Measurements from ENCODE around the gene RPH3AL. TPM values are rescaled to one million over a fixed set of nuclear protein-coding genes. Genes with fewer than 3 reads are reported as not detected.

Gene RPH3AL
- 10 to 100 TPM; 19.4 to 43.8 (median 25.5) TPM for total RNA-seq
- polyA plus RNA-seq, result 10 to 100 TPM in 1 of 2 donors, 1 to 10 TPM in 1; 5.8 to 15.6 TPM
- long read RNA-seq, donor 1, partial matches to known transcripts, result 10 of 59 reads
- long read RNA-seq, donor 1, other reads (novel, unspliced or antisense), result 42 of 59 reads
- long read RNA-seq, donor 2, partial matches to known transcripts, result 0 of 2 reads
- long read RNA-seq, donor 2, other reads (novel, unspliced or antisense), result 0 of 2 reads
- long read RNA-seq, donor 3, partial matches to known transcripts, result 5 of 32 reads
- long read RNA-seq, donor 3, other reads (novel, unspliced or antisense), result 23 of 32 reads

- Histone ChIP-seq H3K9me3 (no peaks in the 10 kb centered on the region), H3K36me3 (no peaks in the 10 kb centered on the region), H3K27ac (peak within 1 kb of the TSS in 1 of 2 donors; percentile 66), H3K27me3 (no peaks in the 10 kb centered on the region), H3K4me3 (no peak within 1 kb of the TSS), H3K4me1 (ENCODE audit: insufficient read depth) (peaks cover 32% of the 10 kb centered on the region)
- DNase-seq, result peak in 3 of 5 donors; percentile 46 to 60 (median 46)
- intact Hi-C loops (cut with DNase I), result no loop called here
- TF ChIP-seq CTCF (IDR thresholded peaks at IDR 0.05) (no peak), EP300 (IDR thresholded peaks at IDR 0.05) (no peak), POLR2A (IDR thresholded peaks at IDR 0.05) (no peak)
- WGBS, 3 donors, result 49 to 58% (median 53%) methylated on average over 22 of the region's 22 CpGs
These were observed at the start of gene RPH3AL for GRCh38 chr17:352421-353212. TSS of gene RPH3AL (minus strand) at chr17:352807. CDS start at chr17:327543, 25,264 bp downstream.

DNA sequence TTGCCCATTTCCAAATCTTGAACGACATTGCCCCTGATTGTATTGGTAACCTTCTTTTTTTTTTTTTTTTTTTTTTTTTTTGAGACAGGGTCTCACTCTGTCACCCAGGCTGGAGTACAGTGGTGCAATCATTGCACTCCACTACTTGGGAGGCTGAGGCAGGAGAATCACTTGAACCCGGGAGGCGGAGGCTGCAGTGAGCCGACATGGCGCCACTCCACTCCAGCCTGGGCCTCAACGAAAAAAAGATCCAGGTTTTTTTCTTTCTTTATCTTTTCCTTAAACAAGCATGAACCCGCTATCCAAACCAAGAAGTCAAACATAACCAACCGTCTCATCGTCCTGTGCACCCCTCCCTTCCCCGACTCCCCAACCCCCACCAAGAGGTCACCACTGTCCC lies 47.6 kb upstream of the RPH3AL start:
- TF ChIP-seq CTCF (IDR thresholded peaks at IDR 0.05), result no peak
- TF ChIP-seq EP300 (IDR thresholded peaks at IDR 0.05), result no peak
- TF ChIP-seq POLR2A (IDR thresholded peaks at IDR 0.05), result no peak

DNA sequence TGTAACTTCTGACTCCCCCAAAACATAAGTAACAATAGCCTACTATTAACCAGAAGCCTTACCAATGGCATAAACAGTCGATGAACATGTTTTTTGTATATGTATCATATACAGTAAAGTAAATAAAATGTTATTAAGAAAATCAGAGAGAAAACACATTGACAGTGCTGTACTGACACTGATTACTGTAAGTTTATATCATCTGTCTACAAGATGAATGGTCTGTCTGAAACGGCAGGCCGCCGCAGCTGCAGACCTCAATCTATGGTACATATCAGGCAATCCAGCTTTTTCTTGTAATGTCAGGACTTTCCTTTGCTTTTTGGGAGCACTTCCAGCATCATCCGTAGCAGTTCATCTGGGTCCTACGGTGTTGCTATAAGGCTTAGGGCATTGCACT lies 44.2 kb upstream of the RPH3AL start:
- H3K4me3 ChIP-seq, result no peak overlapping the region
- no peaks in the 10 kb centered on the region for H3K27me3 ChIP-seq
- intact Hi-C loops (cut with DNase I), result no loop called here
- peaks cover 4% of the 10 kb centered on the region for H3K4me1 ChIP-seq (ENCODE audit: insufficient read depth)
- 72 to 77% (median 76%) methylated on average over 6 of the region's 6 CpGs for WGBS, 3 donors
- H3K36me3 ChIP-seq, result no peaks in the 10 kb centered on the region
- H3K9me3 ChIP-seq, result no peaks in the 10 kb centered on the region
- DNase-seq, result no peak
- no peak for TF ChIP-seq CTCF (IDR thresholded peaks at IDR 0.05)
- no peak for TF ChIP-seq POLR2A (IDR thresholded peaks at IDR 0.05)
- no peak for TF ChIP-seq EP300 (IDR thresholded peaks at IDR 0.05)
- H3K27ac ChIP-seq, result no peak overlapping the region

More for the DNA sequence above, 47.6 kb upstream of the RPH3AL start:
- H3K36me3 ChIP-seq, result no peaks in the 10 kb centered on the region
- no peak overlapping the region for H3K4me3 ChIP-seq
- WGBS, 3 donors, result 69 to 75% (median 72%) methylated on average over 10 of the region's 10 CpGs
- no peak for DNase-seq
- intact Hi-C loops (cut with DNase I), result no loop called here
- no peaks in the 10 kb centered on the region for H3K9me3 ChIP-seq
- no peaks in the 10 kb centered on the region for H3K27me3 ChIP-seq
- no peaks in the 10 kb centered on the region for H3K4me1 ChIP-seq (ENCODE audit: insufficient read depth)
- H3K27ac ChIP-seq, result no peak overlapping the region

DNA sequence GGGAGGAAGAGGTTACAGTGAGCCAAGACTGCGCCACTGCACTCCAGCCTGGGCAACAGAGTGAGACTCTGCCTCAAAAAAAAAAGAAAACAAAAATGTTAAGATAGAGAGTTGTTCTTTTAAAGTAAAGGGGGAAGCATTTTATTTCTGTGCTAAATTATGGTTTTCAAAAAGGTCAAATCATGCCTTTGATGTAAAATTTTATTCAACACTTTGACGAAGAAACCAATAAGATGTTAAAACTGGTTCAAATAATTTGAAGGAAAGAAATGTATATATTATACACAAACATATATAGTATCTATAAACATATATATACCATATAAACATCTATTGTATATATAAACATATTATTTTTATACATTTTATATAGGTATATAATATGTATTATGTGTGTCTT lies 43.4 kb upstream of the RPH3AL start:
- peaks cover 4% of the 10 kb centered on the region for H3K4me1 ChIP-seq (ENCODE audit: insufficient read depth)
- WGBS, 3 donors, result 91 to 92% (median 91%) methylated on average over 2 of the region's 2 CpGs
- intact Hi-C loops (cut with DNase I), result no loop called here
- H3K27me3 ChIP-seq, result no peaks in the 10 kb centered on the region
- DNase-seq, result no peak
- no peak overlapping the region for H3K27ac ChIP-seq
- TF ChIP-seq EP300 (IDR thresholded peaks at IDR 0.05) (no peak), CTCF (IDR thresholded peaks at IDR 0.05) (no peak), POLR2A (IDR thresholded peaks at IDR 0.05) (no peak)
- no peaks in the 10 kb centered on the region for H3K36me3 ChIP-seq
- no peaks in the 10 kb centered on the region for H3K9me3 ChIP-seq
- H3K4me3 ChIP-seq, result no peak overlapping the region

All from ovary (tissue), 10 donors.